MM.1S (cell line): ENCODE measurements around the gene DAND5.

Source experiments
- DNase-seq: peaks from one replicate; pipeline ENCODE4 v3.0.0-alpha.2; 2015
- H2AFZ ChIP-seq: fragments of 300-600 bp; sonication (generic); 2 replicates; pipeline ENCODE4 v1.6.0; 2016; ENCODE audit warnings: antibody characterized with exemption, low read length
- H3F3A ChIP-seq: fragments of 300-600 bp; sonication (generic); 2 replicates; pipeline ENCODE4 v1.6.1; 2016; ENCODE audit warnings: mild to moderate bottlenecking, antibody characterized with exemption, low read length, moderate library complexity, mixed read lengths; ENCODE audit not compliant: insufficient read depth
- H3K27ac ChIP-seq: fragments of 300-600 bp; sonication (generic); 2 replicates; pipeline ENCODE4 v1.5.1; 2016; ENCODE audit warnings: mild to moderate bottlenecking, low read length
- H3K27me3 ChIP-seq: fragments of 300-600 bp; sonication (generic); replicated peaks from 2 replicates; pipeline ENCODE4 v1.6.0; 2016; ENCODE audit warnings: low read length; ENCODE audit not compliant: insufficient read depth
- H3K36me3 ChIP-seq: fragments of 300-600 bp; sonication (generic); replicated peaks from 2 replicates; pipeline ENCODE4 v1.6.1; 2016; ENCODE audit warnings: mild to moderate bottlenecking, low read length, mixed read lengths; ENCODE audit not compliant: insufficient read depth
- H3K4me1 ChIP-seq: fragments of 300-600 bp; sonication (generic); 2 replicates; pipeline ENCODE4 v1.6.1; 2016; ENCODE audit warnings: low read length, mixed read lengths
- H3K4me2 ChIP-seq: fragments of 300-600 bp; sonication (generic); 2 replicates; pipeline ENCODE4 v1.6.0; 2016; ENCODE audit warnings: low read depth, low read length
- H3K4me3 ChIP-seq: fragments of 300-600 bp; sonication (generic); 2 replicates; pipeline ENCODE4 v1.5.1; 2016; ENCODE audit warnings: low read length, mixed read lengths
- H3K79me2 ChIP-seq: fragments of 300-600 bp; sonication (generic); 2 replicates; pipeline ENCODE4 v1.6.1; 2016; ENCODE audit warnings: mixed run types, low read length, mixed read lengths
- H3K9ac ChIP-seq: fragments of 300-600 bp; sonication (generic); 2 replicates; pipeline ENCODE4 v1.6.1; 2016; ENCODE audit warnings: low read length, mixed read lengths
- H3K9me2 ChIP-seq: fragments of 300-600 bp; sonication (generic); replicated peaks from 2 replicates; pipeline ENCODE4 v1.6.1; 2016; ENCODE audit warnings: mild to moderate bottlenecking, low read length, mixed read lengths; ENCODE audit not compliant: insufficient read depth
- H3K9me3 ChIP-seq: fragments of 300-600 bp; sonication (generic); replicated peaks from 2 replicates; pipeline ENCODE4 v1.6.1; 2016; ENCODE audit warnings: mild to moderate bottlenecking, low read length, mixed read lengths; ENCODE audit not compliant: insufficient read depth
- H4K20me1 ChIP-seq: fragments of 300-600 bp; sonication (generic); 2 replicates; pipeline ENCODE4 v1.6.1; 2016; ENCODE audit warnings: mild to moderate bottlenecking, low read length, moderate library complexity, mixed read lengths; ENCODE audit not compliant: insufficient read depth
- EZH2 ChIP-seq: fragments of 300-600 bp; sonication (generic); optimal IDR thresholded peaks from 2 replicates; pipeline ENCODE3; 2017; ENCODE audit warnings: low read depth, mild to moderate bottlenecking, antibody characterized with exemption, low read length, mixed read lengths
- EZH2phosphoT487 ChIP-seq: fragments of 300-600 bp; sonication (generic); IDR thresholded peaks from 2 replicates; pipeline ENCODE4 v1.6.1; 2018; ENCODE audit warnings: antibody characterized with exemption, low read length
- TF ChIP-seq, protein P1 (sequence below): fragments of 300-600 bp; sonication (generic); IDR thresholded peaks from 2 replicates; pipeline ENCODE4 v1.5.1; 2016; ENCODE audit warnings: antibody characterized with exemption, low read length, mixed read lengths

The DAND5 gene

DNA sequence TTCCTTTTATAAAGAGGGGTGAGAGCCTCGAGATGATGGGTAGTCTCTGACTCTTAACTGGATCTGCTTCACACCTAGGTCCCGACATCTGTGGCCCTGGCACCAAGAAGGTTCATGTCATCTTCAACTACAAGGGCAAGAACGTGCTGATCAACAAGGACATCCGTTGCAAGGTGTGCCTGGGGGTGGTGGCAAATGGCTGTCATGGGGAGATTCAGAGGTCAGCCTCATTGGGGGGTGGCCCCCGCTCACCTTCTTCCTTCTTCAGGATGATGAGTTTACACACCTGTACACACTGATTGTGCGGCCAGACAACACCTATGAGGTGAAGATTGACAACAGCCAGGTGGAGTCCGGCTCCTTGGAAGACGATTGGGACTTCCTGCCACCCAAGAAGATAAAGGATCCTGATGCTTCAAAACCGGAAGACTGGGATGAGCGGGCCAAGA lies 29.4 kb upstream of the DAND5 start:
- Histone ChIP-seq H3K4me1 (peaks cover 46% of the 10 kb centered on the region), H3K9me3 (no peaks in the 10 kb centered on the region), H3K4me3 (peak overlapping the region; percentile 92), H2AFZ (no peak overlapping the region), H3K36me3 (peaks cover 24% of the 10 kb centered on the region), H3K9ac (peak overlapping the region; percentile 90; the same call in 1 of the 2 replicates), H3K79me2 (peaks cover 44% of the 10 kb centered on the region), H3F3A (peaks cover 82% of the 10 kb centered on the region), H3K4me2 (peak overlapping the region; percentile 76), H3K9me2 (no peaks in the 10 kb centered on the region), H3K27me3 (no peaks in the 10 kb centered on the region), H3K27ac (peak overlapping the region; percentile 66; the same call in 1 of the 2 replicates), H4K20me1 (peaks cover 15% of the 10 kb centered on the region)
- no peak for DNase-seq
- TF ChIP-seq EZH2: no peak
- TF ChIP-seq, protein P1, sequence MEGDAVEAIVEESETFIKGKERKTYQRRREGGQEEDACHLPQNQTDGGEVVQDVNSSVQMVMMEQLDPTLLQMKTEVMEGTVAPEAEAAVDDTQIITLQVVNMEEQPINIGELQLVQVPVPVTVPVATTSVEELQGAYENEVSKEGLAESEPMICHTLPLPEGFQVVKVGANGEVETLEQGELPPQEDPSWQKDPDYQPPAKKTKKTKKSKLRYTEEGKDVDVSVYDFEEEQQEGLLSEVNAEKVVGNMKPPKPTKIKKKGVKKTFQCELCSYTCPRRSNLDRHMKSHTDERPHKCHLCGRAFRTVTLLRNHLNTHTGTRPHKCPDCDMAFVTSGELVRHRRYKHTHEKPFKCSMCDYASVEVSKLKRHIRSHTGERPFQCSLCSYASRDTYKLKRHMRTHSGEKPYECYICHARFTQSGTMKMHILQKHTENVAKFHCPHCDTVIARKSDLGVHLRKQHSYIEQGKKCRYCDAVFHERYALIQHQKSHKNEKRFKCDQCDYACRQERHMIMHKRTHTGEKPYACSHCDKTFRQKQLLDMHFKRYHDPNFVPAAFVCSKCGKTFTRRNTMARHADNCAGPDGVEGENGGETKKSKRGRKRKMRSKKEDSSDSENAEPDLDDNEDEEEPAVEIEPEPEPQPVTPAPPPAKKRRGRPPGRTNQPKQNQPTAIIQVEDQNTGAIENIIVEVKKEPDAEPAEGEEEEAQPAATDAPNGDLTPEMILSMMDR: no peak
- no peak for TF ChIP-seq EZH2phosphoT487

DNA sequence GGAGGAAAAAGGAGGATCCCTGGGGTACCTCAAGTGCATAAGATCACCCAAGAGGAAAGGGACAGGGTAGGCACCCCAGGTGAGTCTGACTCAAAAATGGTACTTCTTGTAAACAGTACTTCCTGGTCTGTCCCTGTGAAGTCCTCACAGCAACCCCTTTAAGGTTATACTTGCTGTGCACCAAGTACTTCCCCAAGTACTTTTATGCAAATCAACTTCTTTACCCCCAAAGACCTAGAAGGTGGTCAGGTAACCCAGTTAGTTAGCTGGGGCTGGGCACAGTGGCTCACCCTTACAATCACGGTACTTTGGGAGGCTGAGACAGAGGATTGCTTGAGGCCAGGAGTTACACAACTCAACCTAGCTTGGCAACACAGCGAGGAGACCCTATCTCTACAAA lies 28.5 kb upstream of the DAND5 start:
- TF ChIP-seq, protein P1: no peak
- no peak for TF ChIP-seq EZH2
- TF ChIP-seq EZH2phosphoT487: no peak
- Histone ChIP-seq H3K9ac (no peak overlapping the region; the same call in 1 of the 2 replicates), H3K27me3 (no peaks in the 10 kb centered on the region), H3K4me2 (peak overlapping the region; percentile 76; the same call in 1 of the 2 replicates), H3K27ac (peak overlapping the region; percentile 66; the same call in 1 of the 2 replicates), H2AFZ (no peak overlapping the region), H3K79me2 (peaks cover 46% of the 10 kb centered on the region), H4K20me1 (peaks cover 15% of the 10 kb centered on the region), H3F3A (peaks cover 87% of the 10 kb centered on the region), H3K4me1 (peaks cover 46% of the 10 kb centered on the region), H3K36me3 (peaks cover 24% of the 10 kb centered on the region), H3K9me3 (no peaks in the 10 kb centered on the region), H3K4me3 (0 out of 2 replicates have a peak overlapping the region, but pooled peaks have one; percentile 92), H3K9me2 (no peaks in the 10 kb centered on the region)
- no peak for DNase-seq

DNA sequence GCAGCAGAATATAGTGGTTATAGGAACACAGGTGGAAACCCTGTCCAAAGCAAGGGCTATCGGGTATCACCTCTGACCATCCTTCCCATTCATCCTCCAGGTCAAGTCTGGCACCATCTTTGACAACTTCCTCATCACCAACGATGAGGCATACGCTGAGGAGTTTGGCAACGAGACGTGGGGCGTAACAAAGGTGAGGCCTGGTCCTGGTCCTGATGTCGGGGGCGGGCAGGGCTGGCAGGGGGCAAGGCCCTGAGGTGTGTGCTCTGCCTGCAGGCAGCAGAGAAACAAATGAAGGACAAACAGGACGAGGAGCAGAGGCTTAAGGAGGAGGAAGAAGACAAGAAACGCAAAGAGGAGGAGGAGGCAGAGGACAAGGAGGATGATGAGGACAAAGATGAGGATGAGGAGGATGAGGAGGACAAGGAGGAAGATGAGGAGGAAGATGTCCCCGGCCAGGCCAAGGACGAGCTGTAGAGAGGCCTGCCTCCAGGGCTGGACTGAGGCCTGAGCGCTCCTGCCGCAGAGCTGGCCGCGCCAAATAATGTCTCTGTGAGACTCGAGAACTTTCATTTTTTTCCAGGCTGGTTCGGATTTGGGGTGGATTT lies 25.8 kb upstream of the DAND5 start:
- H3K36me3 ChIP-seq: peaks cover 36% of the 10 kb centered on the region
- peaks cover 15% of the 10 kb centered on the region for H4K20me1 ChIP-seq
- no peak overlapping the region for H3K9ac ChIP-seq
- no peaks in the 10 kb centered on the region for H3K9me2 ChIP-seq
- no peak for DNase-seq
- no peaks in the 10 kb centered on the region for H3K9me3 ChIP-seq
- H3K79me2 ChIP-seq: peaks cover 71% of the 10 kb centered on the region
- H3K27ac ChIP-seq: peak overlapping the region; percentile 78; the same call in 1 of the 2 replicates
- H3K4me1 ChIP-seq: peaks cover 40% of the 10 kb centered on the region
- H3F3A ChIP-seq: peaks cover 78% of the 10 kb centered on the region
- no peak overlapping the region for H2AFZ ChIP-seq
- H3K4me2 ChIP-seq: peak overlapping the region; percentile 0; the same call in 1 of the 2 replicates
- TF ChIP-seq, protein P1: no peak
- TF ChIP-seq EZH2 (no peak), EZH2phosphoT487 (no peak)
- no peak overlapping the region for H3K4me3 ChIP-seq
- no peaks in the 10 kb centered on the region for H3K27me3 ChIP-seq
